Measurements from ENCODE around the gene GOLGB1.
"Not testable (repeated sequence)": the region's sequence is repeated elsewhere in the genome, so short reads cannot be mapped to it uniquely, and the experiment has no call there.

The GOLGB1 gene

GRCh38 chr3:121749276-121750086, at the start of gene GOLGB1:
Gene GOLGB1, minus strand, starts transcription at chr3:121749741. Its CDS starts 18,770 bp downstream, at chr3:121730971.
- peak; percentile 83 for DNase-seq

DNA sequence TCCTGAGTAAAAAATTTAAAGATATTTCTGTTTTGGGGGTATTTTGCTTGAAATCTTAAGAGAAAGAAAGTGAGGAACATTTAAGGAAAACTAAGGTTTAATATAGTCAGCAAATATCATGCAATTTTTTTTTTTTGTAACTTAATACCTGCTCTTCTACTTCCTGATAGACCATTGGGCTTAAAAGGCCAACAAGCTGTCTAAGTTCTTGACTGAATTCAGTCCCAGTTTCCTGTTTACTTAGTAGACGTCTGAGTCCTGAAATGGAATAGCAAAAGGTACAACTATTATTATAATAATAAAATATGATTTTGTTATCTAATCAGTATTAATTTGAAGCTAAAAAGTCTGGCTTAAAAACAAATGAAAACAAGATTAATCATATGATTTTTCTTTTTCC, 47.4 kb upstream of the GOLGB1 start:
- DNase-seq: no peak

DNA sequence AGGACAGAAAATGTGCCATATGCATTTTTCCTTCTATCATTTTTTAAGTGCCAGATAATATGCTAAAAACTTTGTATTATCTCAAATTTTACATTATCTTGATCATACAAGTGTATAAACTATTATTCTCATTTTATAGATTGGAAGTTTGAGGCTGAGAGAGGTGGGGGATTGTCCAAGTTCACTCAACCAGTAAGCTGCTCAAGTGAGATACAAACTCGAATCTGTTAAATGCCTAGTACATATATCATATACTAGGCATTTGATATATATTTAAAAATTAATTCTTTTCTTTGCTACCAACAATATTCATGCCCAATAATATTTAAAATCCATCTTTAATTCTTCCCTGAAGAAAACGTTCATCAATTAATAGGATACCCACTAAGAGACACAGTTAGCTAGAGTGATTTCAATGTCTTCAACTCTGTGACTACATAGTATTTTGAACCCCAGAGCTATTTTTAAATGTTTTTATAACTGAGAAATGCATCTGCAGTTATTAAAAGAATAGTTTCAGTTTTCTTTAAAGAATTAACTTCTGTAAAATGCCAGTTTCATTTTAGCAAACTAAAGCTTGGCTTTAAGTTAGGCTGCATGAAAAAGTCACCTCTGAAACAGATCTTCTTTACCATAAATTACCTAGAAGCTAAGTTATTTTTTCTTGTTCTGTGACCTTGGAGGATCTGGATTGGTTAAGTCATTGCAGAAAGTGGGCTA, 44.9 kb upstream of the GOLGB1 start:
- no peak for DNase-seq

GRCh38 chr3:121793078-121793477, 43.5 kb upstream of the GOLGB1 start:
- DNase-seq: no peak

DNA sequence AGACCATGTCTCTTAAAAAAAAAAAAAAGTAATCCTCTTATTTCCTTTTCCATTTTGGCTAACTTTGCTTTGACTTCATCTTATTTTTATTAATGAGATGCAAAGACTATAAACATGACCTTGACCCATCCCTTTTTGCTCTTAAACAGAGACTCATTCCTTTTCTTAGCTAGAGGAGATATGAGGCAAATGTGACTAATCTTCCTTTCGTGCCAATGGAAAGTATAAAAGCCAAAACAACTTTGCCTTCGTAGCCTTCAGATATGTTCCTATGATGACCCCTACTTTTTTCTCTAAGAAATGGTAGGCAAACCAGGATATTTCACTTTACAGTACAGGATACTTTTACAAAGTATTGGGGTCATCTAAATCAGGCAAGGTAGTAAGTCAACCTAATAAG, 36.9 kb upstream of the GOLGB1 start:
- DNase-seq: no peak

DNA sequence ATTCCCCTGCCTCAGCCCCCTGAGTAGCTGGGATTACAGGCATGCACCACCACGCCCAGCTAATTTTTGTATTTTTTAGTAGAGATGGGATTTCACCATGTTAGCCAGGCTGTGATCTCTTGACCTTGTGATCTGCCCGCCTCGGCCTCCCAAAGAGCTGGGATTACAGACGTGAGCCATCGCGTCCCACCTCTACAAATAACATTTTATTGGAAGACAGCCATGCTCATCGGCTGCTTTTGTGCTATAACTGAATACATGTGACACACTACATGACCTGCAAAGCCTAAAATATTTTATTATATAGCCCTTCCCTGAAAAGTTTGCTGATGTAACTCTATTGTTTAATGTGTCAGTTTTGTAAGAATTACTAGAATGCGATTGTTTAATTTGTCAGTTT, 33.2 kb upstream of the GOLGB1 start:
- not testable (repeated sequence) for DNase-seq

GRCh38 chr3:121781611-121782010, 32.1 kb upstream of the GOLGB1 start:
- DNase-seq: no peak

GRCh38 chr3:121775095-121775494, 25.6 kb upstream of the GOLGB1 start:
- DNase-seq: not testable (repeated sequence)

GRCh38 chr3:121769246-121769645, 19.7 kb upstream of the GOLGB1 start:
- DNase-seq: no peak

DNA sequence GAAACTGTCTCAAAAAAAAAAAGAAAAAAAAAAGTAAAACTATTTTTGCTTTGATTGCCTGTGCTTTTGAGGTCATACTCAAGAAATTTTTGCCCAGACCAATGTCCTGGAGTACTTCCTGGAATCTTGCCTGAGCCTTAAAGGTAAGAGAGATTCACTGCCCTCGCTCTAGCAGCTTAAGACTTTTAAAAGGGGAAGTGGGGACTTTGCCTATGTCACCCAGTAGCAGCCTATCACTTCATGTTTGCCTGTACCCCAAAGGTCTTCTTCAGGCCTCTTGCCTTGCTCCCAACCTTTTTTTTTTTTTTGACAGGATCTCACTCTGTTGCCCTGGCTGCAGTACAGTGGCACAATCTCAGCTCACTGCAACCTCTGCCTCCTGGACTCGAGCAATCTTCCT, 18.9 kb upstream of the GOLGB1 start:
- DNase-seq: no peak

- no peak for DNase-seq
Observed at GRCh38 chr3:121759541-121760202, 10.1 kb upstream of the GOLGB1 start.

GRCh38 chr3:121758727-121759450, 9.3 kb upstream of the GOLGB1 start:
- DNase-seq: no peak

DNA sequence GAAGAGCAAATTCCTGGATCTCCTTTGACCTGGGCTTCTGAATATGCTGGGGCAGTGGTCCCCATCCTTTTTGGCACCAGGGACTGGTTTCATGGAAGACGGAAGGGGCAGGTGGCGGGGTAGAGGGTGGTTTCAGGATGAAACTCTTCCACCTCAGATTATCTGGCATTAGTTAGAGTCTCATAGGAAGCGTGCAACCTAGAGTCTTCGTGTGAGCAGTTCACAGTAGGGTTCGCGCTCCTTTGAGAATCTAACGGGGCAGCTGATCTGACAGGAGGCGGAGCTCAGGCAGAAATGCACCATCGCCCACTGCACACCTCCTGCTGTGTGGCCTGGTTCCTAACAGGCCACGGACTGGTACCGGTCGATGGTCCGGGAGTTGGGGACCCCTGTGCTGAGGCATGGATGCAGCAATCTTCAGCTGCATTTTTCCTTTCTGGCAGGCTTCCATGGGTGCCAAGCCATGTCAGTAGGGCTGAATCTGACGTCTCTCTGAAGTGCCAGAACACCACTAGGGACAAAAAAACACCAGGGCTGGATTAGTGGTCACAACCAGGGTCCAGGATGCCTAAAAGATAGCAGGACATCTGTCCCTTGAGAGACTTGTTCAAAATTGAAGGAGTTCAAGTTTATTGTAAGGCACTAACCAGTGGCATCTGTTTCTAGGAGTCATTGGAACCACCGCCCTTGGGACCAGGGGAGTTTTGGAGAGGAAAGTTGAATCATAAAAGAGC, 8.4 kb upstream of the GOLGB1 start:
- no peak for DNase-seq

DNA sequence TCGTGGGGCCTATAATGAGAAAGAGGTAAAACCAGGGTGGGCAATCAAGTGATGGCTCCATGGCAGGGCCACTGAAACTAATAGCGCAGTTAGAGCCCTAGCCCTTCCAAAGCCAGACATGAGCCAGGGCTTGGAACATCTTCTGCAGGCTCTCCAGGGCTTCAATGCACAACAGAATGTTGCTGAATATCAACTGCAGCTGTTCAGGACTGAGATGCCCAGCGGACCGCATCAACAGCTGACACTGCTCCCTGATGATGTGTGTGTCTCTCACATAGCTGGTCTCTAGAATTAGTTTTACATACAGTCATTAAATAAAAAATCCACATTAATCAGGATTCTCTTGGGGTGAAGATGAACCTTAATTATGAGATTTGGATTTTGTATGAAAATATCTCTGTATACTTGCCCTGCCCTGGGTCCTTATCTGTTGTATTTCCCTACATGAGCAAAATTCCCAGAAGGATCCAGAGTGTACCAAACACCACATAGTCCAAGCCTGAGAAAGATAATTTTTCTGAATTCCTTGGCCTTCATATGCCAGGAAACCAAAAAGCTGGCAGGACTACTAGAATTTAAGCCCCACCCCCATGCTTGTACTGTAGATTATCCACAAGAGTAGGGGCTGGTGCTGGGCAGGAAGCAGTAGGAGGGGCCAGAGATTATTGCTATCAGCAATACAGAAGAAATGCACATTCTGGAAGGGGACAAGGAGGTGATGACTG, 7.7 kb upstream of the GOLGB1 start:
- no peak for DNase-seq

DNA sequence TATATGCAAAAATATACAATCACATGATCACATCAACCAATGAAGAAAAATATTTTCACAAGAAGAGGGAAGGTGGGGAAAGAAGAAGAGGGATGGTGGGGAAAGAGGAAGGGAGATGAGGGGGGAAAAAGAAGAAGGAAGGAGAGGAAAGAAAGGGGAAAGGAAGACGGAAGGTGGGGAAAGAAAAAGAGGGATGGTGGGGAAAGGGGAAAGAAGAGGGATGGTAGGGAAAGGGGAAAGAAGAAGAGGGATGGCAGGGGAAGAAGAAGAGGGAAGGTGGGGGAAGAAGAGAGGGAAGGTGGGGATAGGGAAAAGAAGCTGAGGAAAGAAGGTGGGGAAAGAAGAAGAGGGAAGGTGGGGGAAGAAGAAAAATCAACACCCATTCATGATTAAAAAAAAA, 3.2 kb upstream of the GOLGB1 start:
- no peak for DNase-seq

DNA sequence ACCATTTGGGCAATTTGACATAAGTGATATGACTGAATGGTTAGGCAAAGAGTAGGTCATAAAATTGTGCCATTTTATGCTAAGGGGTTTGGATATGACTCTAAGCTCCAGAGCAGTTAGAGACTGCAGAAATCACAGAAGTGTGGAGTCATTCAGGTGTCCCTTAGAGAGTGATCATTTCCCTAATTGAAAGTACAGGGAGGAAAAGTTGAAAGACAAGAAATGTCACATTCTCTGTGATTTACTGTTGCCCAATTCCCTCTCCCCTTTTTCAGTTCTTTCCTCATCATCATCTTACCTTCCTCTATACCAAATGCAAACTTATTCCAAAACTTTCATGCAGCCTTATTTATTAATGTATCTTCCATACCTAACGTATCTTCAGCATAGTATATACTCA, 2.7 kb upstream of the GOLGB1 start:
- no peak for DNase-seq

DNA sequence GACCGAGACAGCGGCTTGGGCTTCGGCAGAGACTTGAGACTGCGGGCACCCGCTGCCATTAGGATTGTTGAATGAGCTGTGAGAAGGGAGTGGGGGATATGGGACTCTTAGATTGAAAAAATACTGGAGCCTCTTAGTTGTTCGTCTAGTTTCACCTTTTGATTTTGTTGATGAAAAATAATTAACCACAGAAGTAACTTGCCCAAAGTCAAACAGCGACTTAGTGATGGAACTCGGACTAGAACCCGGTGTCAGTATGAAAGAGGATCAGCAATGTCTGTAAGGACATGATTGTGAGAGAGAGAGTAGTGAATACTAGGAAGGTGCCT, 510 bp upstream of the GOLGB1 start:
- no peak for DNase-seq

DNA sequence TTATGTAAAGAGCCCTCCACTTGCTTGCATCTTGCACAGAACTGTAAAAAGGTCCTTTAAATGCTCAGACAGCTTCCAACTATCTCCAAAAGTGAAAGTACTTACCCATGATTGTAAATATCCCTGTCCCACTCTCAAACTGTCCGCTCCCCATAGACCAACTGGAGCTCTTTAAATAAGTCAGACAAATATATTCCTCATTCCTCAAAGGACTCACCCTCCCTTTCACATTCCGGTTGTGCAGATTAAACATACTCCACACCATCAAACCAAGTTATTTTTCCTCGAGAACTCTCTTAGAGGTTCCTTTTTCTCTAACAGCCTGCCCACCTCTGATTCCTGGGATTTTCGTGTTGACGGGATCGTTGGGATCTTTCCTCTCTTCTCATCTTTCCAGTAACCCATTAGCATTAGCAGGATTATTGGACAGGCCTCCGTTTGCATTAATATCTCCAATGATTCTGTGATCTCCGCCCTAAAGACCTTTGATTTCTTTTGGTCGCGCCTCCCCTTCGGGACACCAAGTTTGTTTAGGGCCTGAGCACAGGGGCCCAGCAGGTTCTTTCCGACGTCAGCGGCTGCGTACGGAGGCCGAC, 763 bp downstream of the GOLGB1 start:
- DNase-seq: no peak

- DNase-seq: no peak
Observed at GRCh38 chr3:121747976-121748375, 1.6 kb downstream of the GOLGB1 start.

DNA sequence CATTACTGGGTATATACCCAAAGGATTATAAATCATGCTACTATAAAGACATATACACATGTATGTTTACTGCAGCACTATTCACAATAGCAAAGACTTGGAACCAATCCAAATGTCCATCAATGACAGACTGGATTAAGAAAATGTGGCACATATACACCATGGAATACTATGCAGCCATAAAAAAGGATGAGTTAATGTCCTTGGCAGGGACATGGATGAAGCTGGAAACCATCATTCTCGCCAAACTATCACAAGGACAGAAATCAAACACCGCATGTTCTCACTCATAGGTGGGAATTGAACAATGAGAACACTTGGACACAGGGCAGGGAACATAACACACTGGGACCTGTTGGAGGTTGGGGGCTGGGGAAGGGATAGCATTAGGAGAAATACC, 6.4 kb downstream of the GOLGB1 start:
- not testable (repeated sequence) for DNase-seq

DNA sequence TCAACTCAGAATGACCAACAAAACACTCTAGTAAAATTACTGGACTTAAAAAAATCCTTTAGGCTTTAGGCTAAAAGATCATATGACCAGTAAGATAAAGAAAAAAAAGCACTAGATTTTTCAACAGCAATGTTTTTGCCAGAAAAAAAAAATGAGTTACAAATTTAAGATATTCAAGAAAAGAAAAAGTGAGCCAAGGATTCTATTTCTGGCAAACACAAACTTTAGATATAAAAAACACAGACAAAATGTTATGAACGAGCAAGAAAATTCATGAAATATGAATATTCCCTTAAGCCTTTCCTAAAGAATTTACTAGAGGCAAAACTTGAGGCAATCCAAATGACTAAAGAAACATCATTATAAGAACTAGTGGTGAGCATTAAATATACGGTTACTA, 8.6 kb downstream of the GOLGB1 start:
- no peak for DNase-seq

Data from stimulated activated CD4-positive, alpha-beta T cell treated with anti-CD3 and anti-CD28 coated beads, Interleukin-12 subunit alpha, Interleukin-12 subunit beta, amount 100 ng/mL, for 4 hours (primary cell).